Measurements from ENCODE around the gene CAMSAP2.

GRCh38 chr1:200886594-200886993, 147.9 kb downstream of the CAMSAP2 start:
- TF ChIP-seq EP300 (IDR thresholded peaks at IDR 0.05): no peak
- no peak for TF ChIP-seq CTCF (IDR thresholded peaks at IDR 0.05)
- no peak for TF ChIP-seq POLR2AphosphoS5 (IDR thresholded peaks at IDR 0.05)
